Measurements from ENCODE around the gene SLC16A5.

Gene SLC16A5

GRCh38 chr17:75153780-75154194 is 66.0 kb downstream of the SLC16A5 start:
- peak overlapping the region; percentile 95 for H3K4me3 ChIP-seq (ENCODE audit: low read length)
- DNase-seq (ENCODE audit: low read depth), result no peak
- TF ChIP-seq CTCF (conservative IDR thresholded peaks at IDR 0.05; ENCODE audit: low read depth, low read length), result no peak

- DNase-seq (ENCODE audit: low read depth), result peak; percentile 96
- no peak for TF ChIP-seq CTCF (conservative IDR thresholded peaks at IDR 0.05; ENCODE audit: low read depth, low read length)
- H3K4me3 ChIP-seq (ENCODE audit: low read length), result peak within 1 kb of the TSS; percentile 95
Observed at GRCh38 chr17:75154195-75155106, 66.7 kb downstream of the SLC16A5 start, which contains the start of gene JPT1. JPT1 (minus strand) TSS chr17:75154512; CDS start chr17:75154397, 115 bp downstream.

- DNase-seq (ENCODE audit: low read depth), result no peak
- no peak for TF ChIP-seq CTCF (conservative IDR thresholded peaks at IDR 0.05; ENCODE audit: low read depth, low read length)
- peak overlapping the region; percentile 46 for H3K4me3 ChIP-seq (ENCODE audit: low read length)
Observed at GRCh38 chr17:75155191-75155601, 67.4 kb downstream of the SLC16A5 start.

Measured in retinal pigment epithelial cell (primary cell).